Measurements from ENCODE around the gene PIAS1.

Gene PIAS1

DNA sequence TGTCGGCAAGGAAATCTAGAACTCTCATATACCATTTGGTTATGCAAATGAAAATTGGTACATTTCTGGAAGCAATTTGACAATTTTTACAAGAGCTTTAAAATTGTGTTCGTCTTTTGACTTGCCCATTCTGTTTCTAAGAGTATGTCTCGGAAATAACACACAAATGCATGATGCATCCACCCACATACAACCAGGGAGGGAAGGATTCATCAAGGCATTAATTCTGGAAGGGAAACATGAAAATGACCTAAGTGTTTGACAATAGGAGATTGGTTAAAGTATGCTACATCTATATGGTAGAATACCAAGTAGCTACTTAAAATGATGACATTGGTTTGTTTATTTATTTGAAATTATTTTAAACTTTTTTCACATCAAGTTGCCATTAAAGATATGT, 58.6 kb downstream of the PIAS1 start:
- in situ Hi-C loops (cut with MboI; ENCODE audit: low sequenced_read_pairs), result no loop called here

DNA sequence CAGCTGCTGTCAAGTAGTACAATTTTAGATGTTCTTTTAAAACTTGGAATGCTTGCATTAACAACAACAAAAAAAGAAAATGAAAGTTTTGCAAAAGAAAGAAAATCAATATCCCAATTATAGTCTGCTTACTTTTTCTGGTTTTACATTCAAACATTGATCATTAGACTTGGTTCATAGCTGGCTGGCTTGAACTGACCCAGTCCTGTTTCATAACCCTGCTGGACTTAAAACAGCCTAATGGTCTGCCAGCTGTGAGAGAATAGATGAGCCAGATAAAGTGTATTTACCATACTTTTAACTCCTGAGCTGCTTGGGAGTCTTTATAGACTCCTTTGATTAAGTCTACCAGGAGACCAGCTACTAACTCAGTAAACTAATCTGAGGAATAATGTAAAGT, 59.2 kb downstream of the PIAS1 start:
- in situ Hi-C loops (cut with MboI; ENCODE audit: low sequenced_read_pairs), result no loop called here

GRCh38 chr15:68113751-68114150, 59.6 kb downstream of the PIAS1 start:
- in situ Hi-C loops (cut with MboI; ENCODE audit: low sequenced_read_pairs), result no loop called here

DNA sequence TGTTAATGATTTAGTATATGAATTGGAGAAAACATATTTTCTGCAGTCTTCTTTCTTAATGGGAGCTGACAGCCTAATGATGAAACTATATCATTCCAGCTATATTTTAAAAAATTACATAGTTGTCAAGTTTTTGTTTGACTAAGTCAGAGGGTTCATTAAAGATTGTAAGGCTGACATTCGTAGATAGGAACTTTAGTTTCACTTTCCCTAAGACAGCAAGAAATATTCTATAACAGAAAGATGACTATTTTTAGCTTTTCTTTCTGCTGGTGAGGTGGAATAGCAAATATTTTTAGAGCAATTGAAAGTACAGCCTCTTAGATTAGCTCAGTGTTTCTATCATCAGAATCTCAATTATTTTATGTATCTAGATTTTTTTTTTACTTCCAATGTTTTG, 60.2 kb downstream of the PIAS1 start:
- in situ Hi-C loops (cut with MboI; ENCODE audit: low sequenced_read_pairs), result no loop called here

- in situ Hi-C loops (cut with MboI; ENCODE audit: low sequenced_read_pairs), result no loop called here
These were observed 60.7 kb downstream of the PIAS1 start for GRCh38 chr15:68114840-68115239.

DNA sequence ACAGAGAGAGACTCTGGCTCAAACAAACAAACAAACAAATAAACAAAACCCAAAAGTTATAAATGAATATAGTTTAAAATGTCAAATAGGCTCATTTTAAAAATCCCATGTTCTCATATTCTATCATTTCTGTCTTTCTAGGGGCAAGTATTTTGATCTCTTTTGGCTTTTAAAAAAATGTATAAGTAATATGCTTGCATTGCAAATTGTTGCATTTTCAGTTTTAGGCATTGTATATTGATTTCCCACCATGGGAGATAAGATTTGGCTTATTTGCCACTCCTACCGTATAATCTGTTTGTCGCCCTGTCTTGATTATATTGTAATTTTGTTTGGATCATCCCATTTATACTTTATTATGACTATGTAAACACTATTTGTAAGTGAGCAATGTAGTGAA, 70.6 kb downstream of the PIAS1 start:
- in situ Hi-C loops (cut with MboI; ENCODE audit: low sequenced_read_pairs), result no loop called here

GRCh38 chr15:68126396-68126795, 72.3 kb downstream of the PIAS1 start:
- in situ Hi-C loops (cut with MboI; ENCODE audit: low sequenced_read_pairs), result no loop called here

DNA sequence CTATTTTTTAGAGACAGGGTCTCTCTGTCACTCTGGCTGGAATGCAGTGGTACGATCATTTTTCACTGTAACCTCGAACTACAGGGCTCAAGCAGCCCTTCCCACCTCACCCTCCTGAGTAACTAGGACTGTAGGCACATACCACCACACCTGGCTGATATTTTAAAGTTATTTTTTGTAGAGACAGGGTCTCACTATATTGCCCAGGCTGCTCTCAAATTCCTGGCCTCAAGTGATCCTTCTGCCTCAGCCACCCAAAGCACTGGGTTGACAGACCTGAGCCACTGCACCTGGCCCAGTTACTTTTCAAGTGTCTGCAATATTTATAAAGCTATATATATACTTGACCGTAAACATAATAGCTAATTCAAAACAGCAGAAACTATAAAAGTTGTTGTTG, 75.0 kb downstream of the PIAS1 start:
- in situ Hi-C loops (cut with MboI; ENCODE audit: low sequenced_read_pairs), result no loop called here

DNA sequence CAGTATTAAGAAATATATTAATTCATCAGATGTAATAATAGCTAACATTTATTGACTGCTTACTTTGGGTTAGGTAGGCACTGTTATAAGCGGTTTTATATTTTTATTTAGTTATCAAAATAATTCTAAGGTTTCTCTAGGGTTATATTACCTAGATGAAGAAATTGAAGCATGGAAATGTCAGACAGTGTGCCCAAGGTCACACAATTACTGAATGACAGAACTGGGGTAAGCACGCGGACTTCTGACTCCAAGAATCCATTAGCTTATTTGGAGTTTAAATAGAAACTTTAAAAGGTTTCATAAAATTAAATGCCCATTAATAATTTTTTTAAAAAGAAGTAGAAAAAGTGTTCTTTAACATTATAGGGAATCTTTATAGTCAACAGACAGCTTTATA, 76.7 kb downstream of the PIAS1 start:
- in situ Hi-C loops (cut with MboI; ENCODE audit: low sequenced_read_pairs), result no loop called here

DNA sequence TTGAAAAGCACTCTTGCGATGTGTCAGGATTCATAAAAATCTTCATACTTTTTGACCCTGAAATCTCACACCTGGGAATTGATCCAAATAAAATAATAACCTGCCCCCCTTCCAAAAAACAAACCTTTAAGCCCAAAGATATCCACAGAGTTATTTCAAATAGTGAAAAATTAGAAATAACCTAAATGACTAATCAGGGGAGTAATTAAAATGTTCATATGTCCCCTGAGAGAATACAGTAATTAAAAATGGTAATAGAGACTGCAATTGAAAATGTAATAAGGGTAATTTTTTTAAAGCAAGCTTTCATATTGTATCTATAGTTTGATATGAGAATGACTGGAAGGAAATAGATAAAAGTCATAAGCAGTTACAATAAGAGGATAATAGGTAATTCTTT, 83.0 kb downstream of the PIAS1 start:
- in situ Hi-C loops (cut with MboI; ENCODE audit: low sequenced_read_pairs), result no loop called here

DNA sequence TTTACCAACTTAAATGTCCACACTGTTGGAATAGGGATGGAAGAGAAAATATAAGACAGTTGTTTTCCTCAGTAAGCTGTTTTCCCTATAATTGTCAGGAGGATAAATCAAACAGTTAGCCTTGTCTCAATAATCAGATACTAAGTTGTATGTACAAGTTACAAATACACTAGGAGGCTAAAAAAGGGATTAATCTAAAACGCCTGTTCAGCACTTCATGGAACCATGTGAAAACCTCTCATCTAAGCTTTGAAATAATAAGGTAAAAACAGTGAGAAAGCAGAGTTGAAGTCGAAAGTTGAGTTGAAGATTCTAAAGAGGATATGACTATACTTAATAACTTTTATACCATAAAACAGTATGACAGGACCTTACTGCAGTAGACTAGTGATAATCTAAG, 89.0 kb downstream of the PIAS1 start:
- in situ Hi-C loops (cut with MboI; ENCODE audit: low sequenced_read_pairs), result no loop called here

DNA sequence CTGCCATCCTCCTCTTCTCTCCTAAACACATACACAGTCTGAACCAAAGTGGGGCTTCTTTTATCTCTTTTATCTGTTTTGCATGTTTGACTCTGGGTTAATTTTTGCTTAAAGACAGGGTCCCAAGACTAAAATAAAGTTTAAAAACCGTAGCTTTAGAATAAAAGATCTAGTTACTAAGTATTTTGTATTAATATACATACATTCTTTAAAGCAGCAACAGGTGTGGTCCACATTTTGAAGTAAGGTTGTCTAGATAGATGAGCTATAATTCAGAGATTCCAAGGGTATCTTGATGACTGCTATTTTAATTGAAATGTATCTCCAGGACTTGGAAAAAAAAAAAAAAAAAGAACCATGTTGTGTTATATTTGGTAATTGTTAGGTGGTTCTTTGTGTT, 89.7 kb downstream of the PIAS1 start:
- in situ Hi-C loops (cut with MboI; ENCODE audit: low sequenced_read_pairs), result no loop called here

DNA sequence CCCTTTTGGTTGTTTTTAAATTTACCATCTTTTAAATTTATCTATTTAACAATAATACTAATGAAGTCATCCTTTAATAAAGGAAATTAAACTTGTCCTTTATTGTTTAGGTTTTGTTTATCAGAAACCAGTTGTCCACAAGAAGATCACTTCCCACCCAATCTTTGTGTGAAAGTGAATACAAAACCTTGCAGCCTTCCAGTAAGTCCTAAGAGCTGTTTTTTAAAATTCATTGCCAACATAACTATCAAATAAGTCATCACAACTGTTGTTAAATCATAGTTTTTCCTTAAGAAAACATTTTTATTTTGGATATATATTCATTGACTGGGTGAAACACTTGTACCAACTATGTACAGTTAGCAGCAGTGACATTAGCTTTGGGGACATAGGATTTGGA, 91.6 kb downstream of the PIAS1 start:
- in situ Hi-C loops (cut with MboI; ENCODE audit: low sequenced_read_pairs), result no loop called here

GRCh38 chr15:68148039-68148438, 93.9 kb downstream of the PIAS1 start:
- in situ Hi-C loops (cut with MboI; ENCODE audit: low sequenced_read_pairs), result no loop called here

DNA sequence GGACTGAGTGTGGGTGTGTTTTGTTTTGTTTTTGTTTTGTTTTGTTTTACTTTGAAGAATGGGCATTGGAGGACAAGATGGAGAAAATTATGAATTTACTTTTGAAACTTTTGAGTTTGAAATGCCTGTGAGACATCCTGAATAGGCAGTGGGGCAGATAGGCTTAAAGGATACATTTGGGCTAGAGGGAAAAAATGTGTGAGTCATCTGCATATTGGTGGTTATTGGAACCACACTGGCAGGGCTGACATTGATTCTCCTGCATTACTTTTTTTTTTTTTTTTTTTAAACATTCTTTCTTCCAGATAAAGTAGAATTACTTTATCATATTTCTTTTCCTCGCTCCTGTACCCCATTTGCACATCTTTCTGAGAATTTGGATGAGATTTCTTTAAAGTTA, 94.9 kb downstream of the PIAS1 start:
- in situ Hi-C loops (cut with MboI; ENCODE audit: low sequenced_read_pairs), result no loop called here

- in situ Hi-C loops (cut with MboI; ENCODE audit: low sequenced_read_pairs), result loop anchor here (25.0 kb wide), 1 partner anchor 288 kb away; no protein-coding TSS in a partner anchor
These were observed 96.1 kb downstream of the PIAS1 start for GRCh38 chr15:68150187-68150586.

GRCh38 chr15:68151277-68151676, 97.2 kb downstream of the PIAS1 start:
- in situ Hi-C loops (cut with MboI; ENCODE audit: low sequenced_read_pairs), result loop anchor here (25.0 kb wide), 1 partner anchor 289 kb away; no protein-coding TSS in a partner anchor

DNA sequence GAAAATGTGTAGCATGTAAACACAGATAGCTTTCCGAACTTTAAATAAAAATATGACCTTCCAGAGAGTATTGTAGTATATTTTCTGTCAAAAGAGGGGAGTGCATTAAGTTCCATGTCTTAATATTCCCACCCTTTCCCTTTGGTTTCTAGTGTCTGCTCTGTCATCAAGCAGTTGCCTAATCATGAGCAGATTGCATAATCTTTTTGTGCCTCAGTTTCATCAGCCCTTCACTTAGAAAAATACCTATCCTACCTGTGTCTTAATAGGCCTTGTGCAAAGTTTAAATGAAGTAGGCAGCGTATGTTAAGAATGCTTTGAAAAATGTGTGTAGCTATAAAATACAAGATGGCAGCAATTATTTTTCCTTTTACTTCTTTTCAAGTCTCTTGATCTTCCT, 98.2 kb downstream of the PIAS1 start:
- in situ Hi-C loops (cut with MboI; ENCODE audit: low sequenced_read_pairs), result loop anchor here (25.0 kb wide), 1 partner anchor 290 kb away; no protein-coding TSS in a partner anchor

- in situ Hi-C loops (cut with MboI; ENCODE audit: low sequenced_read_pairs), result loop anchor here (25.0 kb wide), 1 partner anchor 293 kb away; no protein-coding TSS in a partner anchor
These were observed 100.9 kb downstream of the PIAS1 start for GRCh38 chr15:68154923-68155559.

GRCh38 chr15:68157074-68157473, 103.0 kb downstream of the PIAS1 start:
- in situ Hi-C loops (cut with MboI; ENCODE audit: low sequenced_read_pairs), result loop anchor here (25.0 kb wide), 1 partner anchor 295 kb away; no protein-coding TSS in a partner anchor

DNA sequence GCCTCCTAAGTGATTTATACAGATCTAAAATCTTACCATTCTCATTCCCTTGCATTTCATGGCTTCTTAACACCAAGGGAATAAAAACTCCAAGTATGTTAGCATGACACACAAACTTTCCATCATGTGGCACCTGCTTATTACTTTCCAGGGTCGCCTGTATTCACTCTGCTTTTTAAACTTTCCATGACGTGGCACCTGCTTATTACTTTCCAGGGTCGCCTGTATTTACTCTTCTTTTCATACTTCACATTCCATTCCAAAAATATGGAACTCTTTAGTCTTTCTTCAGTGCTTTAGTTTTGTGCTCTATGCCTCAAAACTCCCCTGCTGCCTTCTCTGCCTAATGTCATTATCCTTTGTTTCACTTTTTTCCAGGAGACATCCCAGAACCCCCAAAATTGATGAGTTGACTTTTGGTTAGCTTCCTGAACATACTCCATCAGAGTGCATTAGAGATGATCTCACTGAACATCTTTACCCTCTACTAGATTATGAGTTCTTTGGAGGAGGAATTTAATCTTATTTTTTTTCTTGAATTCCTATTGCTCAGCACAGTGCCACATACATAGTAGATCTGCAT, 104.0 kb downstream of the PIAS1 start:
- in situ Hi-C loops (cut with MboI; ENCODE audit: low sequenced_read_pairs), result loop anchor here (25.0 kb wide), 1 partner anchor 296 kb away; no protein-coding TSS in a partner anchor

- in situ Hi-C loops (cut with MboI; ENCODE audit: low sequenced_read_pairs), result loop anchor here (25.0 kb wide), 1 partner anchor 301 kb away; no protein-coding TSS in a partner anchor
These were observed 109.1 kb downstream of the PIAS1 start for GRCh38 chr15:68163191-68163590.
